Natural killer cell (primary cell): ENCODE measurements around the gene NCOR1. TPM values are rescaled to one million over a fixed set of nuclear protein-coding genes. Genes with fewer than 3 reads are reported as not detected.
A peak's percentile ranks its signal among the peaks of the same experiment; 100 is the strongest.
"Not testable (repeated sequence)": the region's sequence is repeated elsewhere in the genome, so short reads cannot be mapped to it uniquely, and the experiment has no call there.

Source experiments
- ATAC-seq, 3 donors: fragments of 150-1000 bp in 2 of 3; fragments of 200-7000 bp in 1 of 3; cut with Tn5 transposase; 1 replicate in 1 of 3; 2 replicates in 2 of 3; pipeline ENCODE4 v1.10.0; 2021; ENCODE audit warnings: mild to moderate bottlenecking in 2 of 3, moderate library complexity in 2 of 3
- DNase-seq, 2 donors: peaks; one replicate each; pipeline versions ENCODE4 v3.0.0 to v3.0.0-alpha.2; 2013 to 2021; ENCODE audit warnings: mixed read lengths in 1 of 2
- H3K27ac ChIP-seq: one replicate; pipeline ENCODE4 v1.5.1; 2013; ENCODE audit warnings: mild to moderate bottlenecking, low read length
- H3K27me3 ChIP-seq: one replicate; pipeline ENCODE4 v1.6.1; 2013; ENCODE audit warnings: low read length; ENCODE audit not compliant: control insufficient read depth, insufficient read depth
- H3K36me3 ChIP-seq: one replicate; pipeline ENCODE4 v1.6.1; 2013; ENCODE audit warnings: low read length; ENCODE audit not compliant: control insufficient read depth, insufficient read depth
- H3K4me1 ChIP-seq: one replicate; pipeline ENCODE4 v1.6.1; 2013; ENCODE audit warnings: low read length; ENCODE audit not compliant: control insufficient read depth, insufficient read depth
- H3K4me3 ChIP-seq: one replicate; pipeline ENCODE4 v1.5.1; 2013; ENCODE audit warnings: low read length
- H3K9me3 ChIP-seq: one replicate; pipeline ENCODE4 v1.6.1; 2013; ENCODE audit warnings: low read length; ENCODE audit not compliant: control insufficient read depth, insufficient read depth
- H3K27ac Mint-ChIP-seq, 2 donors: one replicate each; pipeline ENCODE4 v1.8.0; 2022; ENCODE audit warnings: mild to moderate bottlenecking in 2 of 2, mixed read lengths in 2 of 2, moderate library complexity in 1 of 2
- H3K27me3 Mint-ChIP-seq, 2 donors: one replicate each; pipeline ENCODE4 v1.8.0; 2022; ENCODE audit warnings: low read depth in 2 of 2, mixed read lengths in 2 of 2
- H3K36me3 Mint-ChIP-seq: one replicate; pipeline ENCODE4 v1.8.0; 2022; ENCODE audit warnings: mixed read lengths
- H3K4me1 Mint-ChIP-seq, 2 donors: one replicate each; pipeline ENCODE4 v1.8.0; 2022; ENCODE audit warnings: mixed read lengths in 2 of 2
- H3K4me3 Mint-ChIP-seq: one replicate; pipeline ENCODE4 v1.8.0; 2022; ENCODE audit warnings: mild to moderate bottlenecking, moderate library complexity, mixed read lengths
- H3K9me3 Mint-ChIP-seq, 2 donors: one replicate each; pipeline ENCODE4 v1.8.0; 2022; ENCODE audit warnings: mixed read lengths in 2 of 2
- CTCF ChIP-seq: fragments of 200-600 bp; IDR thresholded peaks from one replicate; pipeline ENCODE4 v1.8.0; 2022; ENCODE audit warnings: antibody characterized with exemption
- WGBS: methylation state at CpG from one replicate; pipeline ENCODE4 v1.1.7; 2013; ENCODE audit warnings: missing lambda C conversion rate; ENCODE audit not compliant: insufficient coverage; 5-methylcytosine and 5-hydroxymethylcytosine counted together
- intact Hi-C: fragments of 100-400 bp; cut with micrococcal nuclease; formaldehyde crosslinking; loops from one replicate; pipeline ENCODE4 v1.14.2; 2022
- total RNA-seq, 4 donors: library from RNA; stranded (reverse); fragments of 120-200 nt in 1 of 4; gene quantifications; one replicate each; pipeline versions ENCODE4 v1.2.3 to v1.2.4, GENCODE V29; 2013 to 2022

NCOR1 gene
- total RNA-seq, 3 donors from 2014 or later (not counting 1 experiment from before 2014, with no cell fraction given): 195 to 238 (median 238) TPM

DNA sequence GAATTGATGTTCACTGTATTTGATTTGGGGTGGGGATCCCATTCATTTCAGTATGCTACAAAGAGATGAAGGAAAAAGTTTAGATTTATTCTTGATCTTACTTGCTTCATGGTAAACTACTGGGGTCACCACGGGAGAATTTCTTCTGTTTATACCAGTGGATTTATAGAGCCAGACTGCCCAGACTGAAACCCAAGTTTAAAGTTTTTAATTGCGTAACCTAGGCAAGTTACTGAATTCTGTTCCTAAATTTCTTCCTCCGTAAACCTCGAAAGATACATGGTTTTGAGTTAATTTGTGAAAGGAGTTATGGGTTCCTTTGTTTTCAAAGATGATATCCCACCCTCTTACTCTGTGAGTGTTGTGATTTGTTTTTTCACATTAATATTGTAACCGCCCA is 28.1 kb upstream of the NCOR1 start:
- Mint-ChIP-seq H3K27ac (no peak overlapping the region), H3K4me3 (no peak overlapping the region), H3K27me3 (no peaks in the 10 kb centered on the region), H3K9me3 (no peaks in the 10 kb centered on the region), H3K4me1 (peaks cover 5 to 7% of the 10 kb centered on the region in 2 donors), H3K36me3 (no peaks in the 10 kb centered on the region)
- Histone ChIP-seq H3K4me1 (no peaks in the 10 kb centered on the region), H3K9me3 (no peaks in the 10 kb centered on the region), H3K27ac (no peak overlapping the region), H3K27me3 (no peaks in the 10 kb centered on the region), H3K36me3 (no peaks in the 10 kb centered on the region), H3K4me3 (no peak overlapping the region)
- no peak for TF ChIP-seq CTCF
- ATAC-seq (no peak), DNase-seq (no peak)
- 93% methylated on average over 5 of the region's 5 CpGs for WGBS
- intact Hi-C loops: no loop called here

DNA sequence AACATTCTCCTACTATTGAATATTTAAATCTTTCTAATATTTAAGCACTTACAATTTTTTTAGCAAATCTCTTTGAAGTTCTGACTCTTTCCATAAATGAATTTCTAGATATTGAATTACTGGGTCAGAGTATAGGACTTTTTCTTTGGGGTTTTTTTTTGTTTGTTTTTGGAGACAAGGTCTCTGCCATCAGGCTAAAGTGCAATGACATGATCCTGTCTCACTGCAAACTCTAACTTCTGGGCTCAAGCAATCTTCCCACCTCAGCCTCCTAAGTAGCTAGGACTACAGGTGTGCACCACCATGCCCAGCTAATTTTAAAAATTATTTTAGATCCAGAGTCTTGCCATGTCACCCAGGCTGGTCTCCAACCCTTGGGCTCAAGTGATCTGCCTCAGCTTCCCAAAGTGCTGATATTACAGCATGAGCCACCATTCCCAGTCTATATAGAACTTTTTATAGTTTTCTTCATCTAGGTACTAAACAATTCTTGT is 26.6 kb upstream of the NCOR1 start:
- peaks cover 5% of the 10 kb centered on the region in 2 donors for H3K4me1 Mint-ChIP-seq
- DNase-seq: no peak
- Histone ChIP-seq H3K4me3 (no peak overlapping the region), H3K27ac (no peak overlapping the region), H3K9me3 (no peaks in the 10 kb centered on the region), H3K4me1 (no peaks in the 10 kb centered on the region), H3K27me3 (no peaks in the 10 kb centered on the region), H3K36me3 (no peaks in the 10 kb centered on the region)
- no peak for ATAC-seq
- no peak overlapping the region for H3K4me3 Mint-ChIP-seq
- no peaks in the 10 kb centered on the region for H3K36me3 Mint-ChIP-seq
- no peaks in the 10 kb centered on the region for H3K9me3 Mint-ChIP-seq
- TF ChIP-seq CTCF: no peak
- no peak overlapping the region for H3K27ac Mint-ChIP-seq
- intact Hi-C loops: no loop called here
- no peaks in the 10 kb centered on the region for H3K27me3 Mint-ChIP-seq

- Histone ChIP-seq H3K9me3 (no peaks in the 10 kb centered on the region), H3K27me3 (no peaks in the 10 kb centered on the region), H3K36me3 (peaks cover under 1% of the 10 kb centered on the region), H3K4me1 (no peaks in the 10 kb centered on the region), H3K4me3 (no peak overlapping the region), H3K27ac (no peak overlapping the region)
- TF ChIP-seq CTCF: no peak
- DNase-seq (no peak), ATAC-seq (no peak)
- Mint-ChIP-seq H3K9me3 (no peaks in the 10 kb centered on the region), H3K27ac (no peak overlapping the region), H3K36me3 (no peaks in the 10 kb centered on the region), H3K4me1 (peaks cover 5% of the 10 kb centered on the region in 2 donors), H3K4me3 (no peak overlapping the region), H3K27me3 (no peaks in the 10 kb centered on the region)
- WGBS: 96% methylated on average over 2 of the region's 3 CpGs
- intact Hi-C loops: no loop called here
Measured at GRCh38 chr17:16239931-16240330, 24.6 kb upstream of the NCOR1 start.

GRCh38 chr17:16232391-16232790 is 17.1 kb upstream of the NCOR1 start:
- Mint-ChIP-seq H3K4me1 (peaks cover 6% of the 10 kb centered on the region in 2 donors), H3K4me3 (no peak overlapping the region), H3K27ac (no peak overlapping the region), H3K36me3 (no peaks in the 10 kb centered on the region), H3K9me3 (no peaks in the 10 kb centered on the region), H3K27me3 (no peaks in the 10 kb centered on the region)
- no peak overlapping the region for H3K4me3 ChIP-seq
- peaks cover 11% of the 10 kb centered on the region for H3K36me3 ChIP-seq
- no peaks in the 10 kb centered on the region for H3K4me1 ChIP-seq
- no peak for ATAC-seq
- H3K27ac ChIP-seq: no peak overlapping the region
- no peaks in the 10 kb centered on the region for H3K9me3 ChIP-seq
- DNase-seq: no peak
- intact Hi-C loops: no loop called here
- 100% methylated on average over 1 of the region's 1 CpG for WGBS
- TF ChIP-seq CTCF: no peak
- no peaks in the 10 kb centered on the region for H3K27me3 ChIP-seq

DNA sequence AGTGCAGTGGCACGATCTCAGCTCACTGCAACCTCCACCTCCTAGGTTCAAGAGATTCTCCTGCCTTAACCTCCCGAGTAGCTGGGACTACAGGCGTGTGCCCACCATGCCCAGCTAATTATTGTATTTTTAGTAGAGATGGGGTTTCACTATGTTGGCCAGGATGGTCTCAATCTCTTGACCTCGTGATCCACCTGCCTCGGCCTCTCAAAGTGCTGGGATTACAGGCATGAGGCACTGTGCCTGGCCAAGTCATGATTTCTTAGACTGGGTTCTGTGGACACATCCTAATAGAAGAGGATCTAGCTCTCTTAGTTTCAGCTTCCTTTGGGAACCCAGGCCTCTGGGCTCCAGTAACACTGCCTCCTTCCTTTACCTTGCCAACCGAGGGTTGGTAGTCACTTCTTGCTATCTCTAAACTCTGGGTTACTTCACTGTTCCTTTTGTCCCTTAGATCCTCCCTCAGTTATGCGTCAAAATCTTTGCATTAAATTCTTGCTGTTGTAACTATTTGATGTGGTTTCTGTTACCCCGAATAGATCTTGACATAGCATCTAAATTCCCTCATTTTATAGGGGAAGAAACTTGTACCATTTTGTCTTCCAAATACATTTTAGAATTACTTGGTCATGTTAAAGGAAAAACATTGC is 14.7 kb upstream of the NCOR1 start:
- H3K4me1 ChIP-seq, H3K9me3 Mint-ChIP-seq, H3K4me3 ChIP-seq, H3K27me3 Mint-ChIP-seq, H3K27ac ChIP-seq, DNase-seq, H3K27me3 ChIP-seq, H3K36me3 Mint-ChIP-seq, intact Hi-C loops, H3K4me3 Mint-ChIP-seq, H3K9me3 ChIP-seq, ATAC-seq: not testable (repeated sequence)
- Mint-ChIP-seq H3K4me1 (peaks cover 6 to 10% of the 10 kb centered on the region in 2 donors), H3K27ac (peak overlapping the region in 1 of 2 donors; percentile 66)
- peaks cover 11% of the 10 kb centered on the region for H3K36me3 ChIP-seq
- WGBS: 87% methylated on average over 5 of the region's 8 CpGs
